GM19351 (cell line): ENCODE measurements around the gene PPOX.

Experiments
- ATAC-seq: cut with Tn5 transposase; IDR thresholded peaks from one replicate; pipeline ENCODE4 v1.9.1; 2021; ENCODE audit warnings: mild to moderate bottlenecking, moderate library complexity; ENCODE audit not compliant: unreplicated experiment

Gene PPOX

GRCh38 chr1:161219078-161219892 lies 53.1 kb downstream of the PPOX start:
- ATAC-seq: no peak

- no peak for ATAC-seq
Observed at GRCh38 chr1:161220002-161220401, 53.8 kb downstream of the PPOX start.
